Hepatocyte (in vitro differentiated cells): ENCODE measurements around the gene IZUMO3.

ENCODE experiments used
- EZH2 ChIP-seq: fragments of 200-600 bp; sonication (generic); IDR thresholded peaks from 2 replicates; pipeline ENCODE4 v1.6.1; 2016; ENCODE audit warnings: antibody characterized with exemption, mild to moderate bottlenecking, borderline replicate concordance
- TF ChIP-seq, protein P1 (sequence below): fragments of 200-600 bp; sonication (generic); IDR thresholded peaks from 2 replicates; pipeline ENCODE4 v1.5.1; 2016; ENCODE audit warnings: antibody characterized with exemption, mild to moderate bottlenecking; ENCODE audit not compliant: poor library complexity

DNA sequence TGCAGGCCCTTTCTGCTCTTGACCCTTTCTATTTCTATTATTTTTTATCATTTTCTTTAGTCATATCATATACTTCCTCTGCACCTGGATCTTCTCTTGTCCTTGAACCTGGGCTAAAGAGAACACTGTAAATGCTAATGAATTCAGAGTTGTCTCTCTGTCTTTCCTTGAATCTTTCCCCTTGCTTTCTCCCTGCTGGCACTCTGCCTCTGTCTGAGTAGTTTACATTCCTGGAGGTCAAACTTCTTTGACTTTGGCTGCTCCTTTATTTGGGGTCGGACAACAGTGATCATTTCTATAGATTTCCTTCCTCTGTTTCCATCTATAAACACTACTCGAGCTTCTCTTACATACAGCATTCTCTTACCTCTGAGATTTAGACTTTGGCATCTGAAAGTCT, 47.1 kb downstream of the IZUMO3 start:
- no peak for TF ChIP-seq EZH2
- TF ChIP-seq, protein P1, sequence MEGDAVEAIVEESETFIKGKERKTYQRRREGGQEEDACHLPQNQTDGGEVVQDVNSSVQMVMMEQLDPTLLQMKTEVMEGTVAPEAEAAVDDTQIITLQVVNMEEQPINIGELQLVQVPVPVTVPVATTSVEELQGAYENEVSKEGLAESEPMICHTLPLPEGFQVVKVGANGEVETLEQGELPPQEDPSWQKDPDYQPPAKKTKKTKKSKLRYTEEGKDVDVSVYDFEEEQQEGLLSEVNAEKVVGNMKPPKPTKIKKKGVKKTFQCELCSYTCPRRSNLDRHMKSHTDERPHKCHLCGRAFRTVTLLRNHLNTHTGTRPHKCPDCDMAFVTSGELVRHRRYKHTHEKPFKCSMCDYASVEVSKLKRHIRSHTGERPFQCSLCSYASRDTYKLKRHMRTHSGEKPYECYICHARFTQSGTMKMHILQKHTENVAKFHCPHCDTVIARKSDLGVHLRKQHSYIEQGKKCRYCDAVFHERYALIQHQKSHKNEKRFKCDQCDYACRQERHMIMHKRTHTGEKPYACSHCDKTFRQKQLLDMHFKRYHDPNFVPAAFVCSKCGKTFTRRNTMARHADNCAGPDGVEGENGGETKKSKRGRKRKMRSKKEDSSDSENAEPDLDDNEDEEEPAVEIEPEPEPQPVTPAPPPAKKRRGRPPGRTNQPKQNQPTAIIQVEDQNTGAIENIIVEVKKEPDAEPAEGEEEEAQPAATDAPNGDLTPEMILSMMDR: no peak
